ENCODE results near the gene TMEM161B. TPM values are rescaled to one million over a fixed set of nuclear protein-coding genes. Genes with fewer than 3 reads are reported as not detected.

The TMEM161B gene
- polyA plus RNA-seq, 2 of the 4 experiments (the other 2 are of a cell fraction), result 12.9 to 30.4 TPM

DNA sequence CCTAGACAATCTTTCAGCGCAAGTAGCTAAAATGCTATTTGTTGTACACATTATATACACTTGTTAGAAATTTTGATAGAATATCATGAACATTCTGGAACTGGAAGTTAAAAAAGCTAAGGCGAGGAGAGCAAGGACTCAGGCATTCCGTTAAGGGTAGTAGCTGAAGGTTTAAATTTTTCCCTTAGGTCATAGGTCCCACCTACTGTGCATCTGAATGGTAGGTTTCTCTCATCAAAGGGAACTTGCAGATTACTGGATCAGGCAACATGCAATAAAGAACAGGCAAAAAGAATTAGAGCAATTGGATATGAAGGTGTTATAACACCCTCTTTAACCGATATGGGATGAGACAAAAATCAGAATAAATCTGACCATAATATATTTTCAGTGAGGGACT, 32.8 kb downstream of the TMEM161B start (continued):
- TF ChIP-seq, protein P1, sequence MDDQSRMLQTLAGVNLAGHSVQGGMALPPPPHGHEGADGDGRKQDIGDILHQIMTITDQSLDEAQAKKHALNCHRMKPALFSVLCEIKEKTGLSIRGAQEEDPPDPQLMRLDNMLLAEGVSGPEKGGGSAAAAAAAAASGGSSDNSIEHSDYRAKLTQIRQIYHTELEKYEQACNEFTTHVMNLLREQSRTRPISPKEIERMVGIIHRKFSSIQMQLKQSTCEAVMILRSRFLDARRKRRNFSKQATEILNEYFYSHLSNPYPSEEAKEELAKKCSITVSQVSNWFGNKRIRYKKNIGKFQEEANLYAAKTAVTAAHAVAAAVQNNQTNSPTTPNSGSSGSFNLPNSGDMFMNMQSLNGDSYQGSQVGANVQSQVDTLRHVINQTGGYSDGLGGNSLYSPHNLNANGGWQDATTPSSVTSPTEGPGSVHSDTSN (IDR thresholded peaks at IDR 0.05), result no peak
- TF ChIP-seq MAZ (IDR thresholded peaks at IDR 0.05; ENCODE audit: borderline replicate concordance, low read depth, low read length), result no peak
- TF ChIP-seq, protein P2, sequence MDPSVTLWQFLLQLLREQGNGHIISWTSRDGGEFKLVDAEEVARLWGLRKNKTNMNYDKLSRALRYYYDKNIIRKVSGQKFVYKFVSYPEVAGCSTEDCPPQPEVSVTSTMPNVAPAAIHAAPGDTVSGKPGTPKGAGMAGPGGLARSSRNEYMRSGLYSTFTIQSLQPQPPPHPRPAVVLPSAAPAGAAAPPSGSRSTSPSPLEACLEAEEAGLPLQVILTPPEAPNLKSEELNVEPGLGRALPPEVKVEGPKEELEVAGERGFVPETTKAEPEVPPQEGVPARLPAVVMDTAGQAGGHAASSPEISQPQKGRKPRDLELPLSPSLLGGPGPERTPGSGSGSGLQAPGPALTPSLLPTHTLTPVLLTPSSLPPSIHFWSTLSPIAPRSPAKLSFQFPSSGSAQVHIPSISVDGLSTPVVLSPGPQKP (IDR thresholded peaks at IDR 0.05; ENCODE audit: low read depth, low read length), result no peak
- TF ChIP-seq, protein P3, sequence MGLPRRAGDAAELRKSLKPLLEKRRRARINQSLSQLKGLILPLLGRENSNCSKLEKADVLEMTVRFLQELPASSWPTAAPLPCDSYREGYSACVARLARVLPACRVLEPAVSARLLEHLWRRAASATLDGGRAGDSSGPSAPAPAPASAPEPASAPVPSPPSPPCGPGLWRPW (IDR thresholded peaks at IDR 0.05), result no peak

DNA sequence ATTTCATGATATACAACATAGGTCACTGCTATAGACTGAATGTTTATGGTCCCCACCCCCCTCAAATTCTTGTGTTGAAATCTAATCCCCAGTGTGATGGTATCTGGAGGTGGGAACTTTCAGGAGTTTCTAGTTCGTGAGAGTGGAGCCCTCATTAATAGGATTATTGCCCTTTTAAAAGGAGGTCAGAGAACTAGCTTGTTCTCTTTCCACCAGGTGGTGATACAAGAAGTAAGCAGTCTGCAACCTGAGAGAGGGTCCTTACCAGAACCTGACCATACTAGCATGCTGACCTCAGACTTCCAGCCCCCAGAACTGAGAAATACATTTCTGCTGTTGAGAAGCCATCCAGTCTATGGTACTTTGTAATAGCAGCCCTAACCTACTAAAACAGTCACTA, 33.3 kb downstream of the TMEM161B start:
- FAIRE-seq (no peak), ATAC-seq (no peak), DNase-seq (ENCODE audit: low read depth in 1 of 2, low spot score in 1 of 2) (no peak)
- Histone ChIP-seq H3K4me3 (no peak overlapping the region), H3K4me1 (no peaks in the 10 kb centered on the region), H3K4me2 (no peak overlapping the region), H3K27ac (no peak overlapping the region), H3K9me3 (no peaks in the 10 kb centered on the region)
- WGBS (ENCODE audit: missing lambda C conversion rate), result 78% methylated on average over 1 of the region's 1 CpG
- ChIA-PET CTCF (interaction anchor here (0.6 kb wide), 1 partner anchor 449 kb away, joined by 3 read pairs; no protein-coding TSS in a partner anchor), POLR2A (no interaction called here)
- TF ChIP-seq RFX5 (IDR thresholded peaks at IDR 0.05) (no peak), CBX2 (IDR thresholded peaks at IDR 0.05; ENCODE audit: borderline replicate concordance, low read depth) (no peak), FOXS1 (CRISPR knock-in tag; IDR thresholded peaks at IDR 0.05) (no peak), NPAS2 (CRISPR knock-in tag; IDR thresholded peaks at IDR 0.05; ENCODE audit: borderline replicate concordance) (no peak), EP300 (IDR thresholded peaks at IDR 0.05) (no peak), SMC3 (IDR thresholded peaks at IDR 0.05) (no peak), POLR2AphosphoS2 (conservative IDR thresholded peaks at IDR 0.05; ENCODE audit: low read length) (no peak), EHMT2 (IDR thresholded peaks at IDR 0.05; ENCODE audit: low read depth) (no peak), TFCP2L1 (CRISPR knock-in tag; IDR thresholded peaks at IDR 0.05) (no peak)
- TF ChIP-seq, protein P4, sequence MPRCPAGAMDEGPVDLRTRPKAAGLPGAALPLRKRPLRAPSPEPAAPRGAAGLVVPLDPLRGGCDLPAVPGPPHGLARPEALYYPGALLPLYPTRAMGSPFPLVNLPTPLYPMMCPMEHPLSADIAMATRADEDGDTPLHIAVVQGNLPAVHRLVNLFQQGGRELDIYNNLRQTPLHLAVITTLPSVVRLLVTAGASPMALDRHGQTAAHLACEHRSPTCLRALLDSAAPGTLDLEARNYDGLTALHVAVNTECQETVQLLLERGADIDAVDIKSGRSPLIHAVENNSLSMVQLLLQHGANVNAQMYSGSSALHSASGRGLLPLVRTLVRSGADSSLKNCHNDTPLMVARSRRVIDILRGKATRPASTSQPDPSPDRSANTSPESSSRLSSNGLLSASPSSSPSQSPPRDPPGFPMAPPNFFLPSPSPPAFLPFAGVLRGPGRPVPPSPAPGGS (IDR thresholded peaks at IDR 0.05), result no peak
- TF ChIP-seq, protein P5, sequence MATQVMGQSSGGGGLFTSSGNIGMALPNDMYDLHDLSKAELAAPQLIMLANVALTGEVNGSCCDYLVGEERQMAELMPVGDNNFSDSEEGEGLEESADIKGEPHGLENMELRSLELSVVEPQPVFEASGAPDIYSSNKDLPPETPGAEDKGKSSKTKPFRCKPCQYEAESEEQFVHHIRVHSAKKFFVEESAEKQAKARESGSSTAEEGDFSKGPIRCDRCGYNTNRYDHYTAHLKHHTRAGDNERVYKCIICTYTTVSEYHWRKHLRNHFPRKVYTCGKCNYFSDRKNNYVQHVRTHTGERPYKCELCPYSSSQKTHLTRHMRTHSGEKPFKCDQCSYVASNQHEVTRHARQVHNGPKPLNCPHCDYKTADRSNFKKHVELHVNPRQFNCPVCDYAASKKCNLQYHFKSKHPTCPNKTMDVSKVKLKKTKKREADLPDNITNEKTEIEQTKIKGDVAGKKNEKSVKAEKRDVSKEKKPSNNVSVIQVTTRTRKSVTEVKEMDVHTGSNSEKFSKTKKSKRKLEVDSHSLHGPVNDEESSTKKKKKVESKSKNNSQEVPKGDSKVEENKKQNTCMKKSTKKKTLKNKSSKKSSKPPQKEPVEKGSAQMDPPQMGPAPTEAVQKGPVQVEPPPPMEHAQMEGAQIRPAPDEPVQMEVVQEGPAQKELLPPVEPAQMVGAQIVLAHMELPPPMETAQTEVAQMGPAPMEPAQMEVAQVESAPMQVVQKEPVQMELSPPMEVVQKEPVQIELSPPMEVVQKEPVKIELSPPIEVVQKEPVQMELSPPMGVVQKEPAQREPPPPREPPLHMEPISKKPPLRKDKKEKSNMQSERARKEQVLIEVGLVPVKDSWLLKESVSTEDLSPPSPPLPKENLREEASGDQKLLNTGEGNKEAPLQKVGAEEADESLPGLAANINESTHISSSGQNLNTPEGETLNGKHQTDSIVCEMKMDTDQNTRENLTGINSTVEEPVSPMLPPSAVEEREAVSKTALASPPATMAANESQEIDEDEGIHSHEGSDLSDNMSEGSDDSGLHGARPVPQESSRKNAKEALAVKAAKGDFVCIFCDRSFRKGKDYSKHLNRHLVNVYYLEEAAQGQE (IDR thresholded peaks at IDR 0.05), result no peak
- TF ChIP-seq, protein P6, sequence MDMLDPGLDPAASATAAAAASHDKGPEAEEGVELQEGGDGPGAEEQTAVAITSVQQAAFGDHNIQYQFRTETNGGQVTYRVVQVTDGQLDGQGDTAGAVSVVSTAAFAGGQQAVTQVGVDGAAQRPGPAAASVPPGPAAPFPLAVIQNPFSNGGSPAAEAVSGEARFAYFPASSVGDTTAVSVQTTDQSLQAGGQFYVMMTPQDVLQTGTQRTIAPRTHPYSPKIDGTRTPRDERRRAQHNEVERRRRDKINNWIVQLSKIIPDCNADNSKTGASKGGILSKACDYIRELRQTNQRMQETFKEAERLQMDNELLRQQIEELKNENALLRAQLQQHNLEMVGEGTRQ (IDR thresholded peaks at IDR 0.05), result no peak
